G401.6 (cell line): ENCODE data around the gene LRP6.
"Not testable (repeated sequence)": the region's sequence is repeated elsewhere in the genome, so short reads cannot be mapped to it uniquely, and the experiment has no call there.

Experiments used
- FAIRE-seq: peaks from 2 replicates; lab custom pipeline; 2012; peaks lifted over from hg19 to GRCh38; lab: Jason Lieb, UNC

LRP6 gene

GRCh38 chr12:12180136-12180535 is 86.7 kb downstream of the LRP6 start:
- no peak for FAIRE-seq

- no peak for FAIRE-seq
These were observed 88.3 kb downstream of the LRP6 start for GRCh38 chr12:12178559-12178958.

GRCh38 chr12:12176402-12176801 is 90.4 kb downstream of the LRP6 start:
- FAIRE-seq, result no peak

GRCh38 chr12:12171991-12172511 is 94.8 kb downstream of the LRP6 start:
- no peak for FAIRE-seq

- FAIRE-seq, result peak; percentile 39
These were observed 99.0 kb downstream of the LRP6 start for GRCh38 chr12:12167847-12168246.

- FAIRE-seq, result no peak
These were observed 100.1 kb downstream of the LRP6 start for GRCh38 chr12:12166751-12167150.

- no peak for FAIRE-seq
These were observed 106.9 kb downstream of the LRP6 start for GRCh38 chr12:12159988-12160387.

- no peak for FAIRE-seq
These were observed 108.0 kb downstream of the LRP6 start for GRCh38 chr12:12158858-12159257.

- no peak for FAIRE-seq
These were observed 109.4 kb downstream of the LRP6 start for GRCh38 chr12:12157424-12157823.

GRCh38 chr12:12156828-12157227 is 110.0 kb downstream of the LRP6 start:
- no peak for FAIRE-seq

- no peak for FAIRE-seq
These were observed 110.7 kb downstream of the LRP6 start for GRCh38 chr12:12156116-12156515.

GRCh38 chr12:12153596-12153995 is 113.2 kb downstream of the LRP6 start:
- no peak for FAIRE-seq

- FAIRE-seq, result no peak
These were observed 119.7 kb downstream of the LRP6 start for GRCh38 chr12:12147111-12147510.

- not testable (repeated sequence) for FAIRE-seq
These were observed 122.3 kb downstream of the LRP6 start for GRCh38 chr12:12144531-12144930.

- FAIRE-seq, result no peak
These were observed 125.8 kb downstream of the LRP6 start for GRCh38 chr12:12141000-12141399.

- no peak for FAIRE-seq
These were observed 128.4 kb downstream of the LRP6 start for GRCh38 chr12:12138203-12139154.

- FAIRE-seq, result no peak
These were observed 133.1 kb downstream of the LRP6 start for GRCh38 chr12:12133785-12134184.

- no peak for FAIRE-seq
These were observed 133.6 kb downstream of the LRP6 start for GRCh38 chr12:12133259-12133658.

- FAIRE-seq, result no peak
These were observed 138.2 kb downstream of the LRP6 start for GRCh38 chr12:12128670-12129069.

GRCh38 chr12:12127304-12127703 is 139.5 kb downstream of the LRP6 start:
- no peak for FAIRE-seq

GRCh38 chr12:12126551-12126950 is 140.3 kb downstream of the LRP6 start:
- FAIRE-seq, result no peak

- no peak for FAIRE-seq
These were observed 143.7 kb downstream of the LRP6 start for GRCh38 chr12:12123036-12123604.

- no peak for FAIRE-seq
These were observed 145.8 kb downstream of the LRP6 start for GRCh38 chr12:12121061-12121460.

- FAIRE-seq, result no peak
These were observed 150.2 kb downstream of the LRP6 start for GRCh38 chr12:12116677-12117076.
